HepG2 (cell line): ENCODE data around the gene MC1R. TPM values are rescaled to one million over a fixed set of nuclear protein-coding genes. Genes with fewer than 3 reads are reported as not detected.
A peak's percentile ranks its signal among the peaks of the same experiment; 100 is the strongest.

Experiments used
- AGO1 ChIP-seq: fragments of 200-400 bp; formaldehyde crosslinking; IDR thresholded peaks from 2 replicates; pipeline ENCODE4 v1.6.1; 2017; ENCODE audit warnings: mild to moderate bottlenecking, low read depth, low read length, moderate library complexity; ENCODE audit not compliant: poor library complexity, severe bottlenecking
- DNMT3B ChIP-seq: conservative IDR thresholded peaks from 2 replicates; pipeline ENCODE4 v1.6.1; 2016; ENCODE audit warnings: missing biosample characterization, control low read depth
- FOSL2 ChIP-seq: sonication (generic); formaldehyde crosslinking; IDR thresholded peaks from 2 replicates; pipeline ENCODE4 v1.4.0; 2020; ENCODE audit warnings: missing genetic modification reagents
- HDAC2 ChIP-seq: sonication (generic); formaldehyde crosslinking; IDR thresholded peaks from 2 replicates; pipeline ENCODE4 v1.4.0; 2020; ENCODE audit warnings: missing genetic modification reagents
- HDAC6 ChIP-seq: fragments of 200-600 bp; sonication (generic); IDR thresholded peaks from 2 replicates; pipeline ENCODE4 v1.7.0; 2017; ENCODE audit warnings: mild to moderate bottlenecking, antibody characterized with exemption, low read length, low read depth
- NFE2 ChIP-seq: sonication (generic); formaldehyde crosslinking; IDR thresholded peaks from 2 replicates; pipeline ENCODE4 v1.4.0; 2020; ENCODE audit warnings: missing genetic modification reagents
- RBM39 ChIP-seq: fragments of 200-400 bp; formaldehyde crosslinking; IDR thresholded peaks from one replicate; pipeline ENCODE4 v1.6.1; 2018; ENCODE audit warnings: antibody characterized with exemption, mild to moderate bottlenecking, low read depth, low read length; ENCODE audit not compliant: poor library complexity, severe bottlenecking
- REXO4 ChIP-seq: sonication (generic); formaldehyde crosslinking; IDR thresholded peaks from 2 replicates; pipeline ENCODE4 v1.8.0; 2022; ENCODE audit warnings: missing genetic modification reagents, mild to moderate bottlenecking, borderline replicate concordance
- RFX3 ChIP-seq: IDR thresholded peaks from 2 replicates; pipeline ENCODE4 v1.6.1; 2016; ENCODE audit warnings: missing biosample characterization, missing genetic modification reagents
- SNRNP70 ChIP-seq: fragments of 200-400 bp; formaldehyde crosslinking; IDR thresholded peaks from 2 replicates; pipeline ENCODE4 v1.6.1; 2017; ENCODE audit warnings: mild to moderate bottlenecking, low read depth, low read length, moderate library complexity
- SSRP1 ChIP-seq: IDR thresholded peaks from 2 replicates; pipeline ENCODE4 v1.6.1; 2016; ENCODE audit warnings: control low read depth
- ZFP1 ChIP-seq: IDR thresholded peaks from 2 replicates; pipeline ENCODE4 v1.6.1; 2016
- ZFY ChIP-seq: sonication (generic); formaldehyde crosslinking; IDR thresholded peaks from 2 replicates; pipeline ENCODE4 v1.4.0; 2020; ENCODE audit warnings: missing genetic modification reagents
- ZNF234 ChIP-seq: sonication (generic); formaldehyde crosslinking; conservative IDR thresholded peaks from 2 replicates; pipeline ENCODE4 v1.5.1; 2020; ENCODE audit warnings: mild to moderate bottlenecking, missing genetic modification reagents
- ZNF235 ChIP-seq: sonication (generic); formaldehyde crosslinking; IDR thresholded peaks from 2 replicates; pipeline ENCODE4 v1.8.1; 2023; ENCODE audit warnings: mild to moderate bottlenecking, missing genetic modification reagents, borderline replicate concordance
- ZNF251 ChIP-seq: sonication (generic); formaldehyde crosslinking; IDR thresholded peaks from 2 replicates; pipeline ENCODE4 v1.9.0; 2021; ENCODE audit warnings: mild to moderate bottlenecking, missing genetic modification reagents
- polyA plus RNA-seq, 8 experiments: library from polyadenylated mRNA; depleted of rRNA in 3 of 8; stranded (reverse) in 7 of 8; unstranded in 1 of 8; fragments of >200 nt; fragmentation: Illumina TruSeq in 4 of 8; extraction: Trizol in 4 of 8; gene quantifications; 2 replicates each; pipeline versions ENCODE4 v1.2.1 to v1.2.3, GENCODE V29; 2011 to 2016; ENCODE audit warnings: low read depth in 4 of 8, missing spikeins in 1 of 8, mixed read lengths in 1 of 8; ENCODE audit not compliant: insufficient read depth in 1 of 8
- total RNA-seq, 5 experiments: library from RNA; depleted of rRNA; stranded (reverse); fragments of >200 nt; fragmentation: Illumina TruSeq; extraction: Trizol; gene quantifications; 2 replicates each; pipeline ENCODE4 v1.2.3, GENCODE V29; 2016; ENCODE audit warnings: low read depth in 1 of 5
- TF ChIP-seq, protein P1 (sequence below): sonication (generic); formaldehyde crosslinking; IDR thresholded peaks from 2 replicates; pipeline ENCODE4 v1.5.1; 2020; ENCODE audit warnings: missing genetic modification reagents, mild to moderate bottlenecking, borderline replicate concordance
- TF ChIP-seq, protein P2 (sequence below): sonication (generic); IDR thresholded peaks from 2 replicates; pipeline ENCODE4 v1.6.1; 2016; ENCODE audit warnings: low read depth, borderline replicate concordance
- TF ChIP-seq, protein P3 (sequence below): sonication (generic); formaldehyde crosslinking; IDR thresholded peaks from 2 replicates; pipeline ENCODE4 v1.4.0; 2020; ENCODE audit warnings: missing genetic modification reagents
- TF ChIP-seq, protein P4 (sequence below): sonication (generic); formaldehyde crosslinking; IDR thresholded peaks from 2 replicates; pipeline ENCODE4 v1.4.0; 2020; ENCODE audit warnings: mild to moderate bottlenecking, missing genetic modification reagents
- TF ChIP-seq, protein P5 (sequence below): IDR thresholded peaks from 2 replicates; pipeline ENCODE4 v1.6.1; 2018; ENCODE audit warnings: missing genetic modification reagents

MC1R gene
- total and polyA plus RNA-seq, 2 of the 13 experiments (the other 11 are each of a cell fraction or from before 2014, with no cell fraction given) = 9.1 to 14.8 TPM

DNA sequence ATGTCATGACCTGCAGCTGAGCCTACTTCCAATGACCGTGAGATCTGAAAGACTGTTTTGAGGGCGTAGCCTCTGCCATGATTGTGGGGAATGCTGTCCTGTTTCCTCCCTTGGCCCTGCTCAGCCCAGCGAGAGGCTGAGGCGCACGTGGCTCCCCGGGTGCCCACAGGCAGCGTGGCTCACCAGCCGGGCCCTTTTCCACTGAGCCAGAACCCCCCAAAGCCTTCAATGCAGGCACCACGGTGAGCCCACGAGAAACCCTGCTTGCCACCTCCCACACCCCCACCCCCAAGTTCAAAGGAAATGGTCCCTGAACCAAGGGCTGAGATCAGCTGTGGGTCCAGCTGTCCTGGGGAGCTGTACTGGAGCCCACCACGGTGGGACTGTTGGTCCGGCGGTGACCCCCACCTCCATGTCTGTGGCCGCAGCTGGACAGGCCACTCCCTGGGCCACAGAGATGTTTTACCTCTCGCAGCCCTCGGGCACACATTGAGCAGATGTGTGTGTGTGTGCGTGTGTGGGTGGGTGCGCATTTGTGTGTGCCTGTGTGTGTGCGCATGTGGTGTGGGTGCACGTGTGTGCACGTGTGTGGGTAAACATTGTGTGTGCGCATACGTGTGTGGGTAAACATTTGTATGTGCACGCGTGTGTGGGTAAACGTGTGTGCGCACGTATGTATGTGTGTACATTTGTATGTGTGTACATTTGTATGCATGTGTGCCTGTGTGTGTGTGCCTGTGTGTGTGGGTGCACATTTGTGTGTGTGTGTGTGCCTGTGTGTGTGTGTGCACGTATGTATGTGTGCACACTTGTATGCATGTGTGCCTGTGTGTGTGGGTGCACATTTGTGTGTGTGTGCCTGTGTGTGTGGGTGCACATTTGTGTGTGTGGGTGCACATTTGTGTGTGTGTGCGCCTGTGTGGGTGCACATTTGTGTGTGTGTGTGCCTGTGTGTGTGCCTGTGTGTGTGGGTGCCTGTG, 5.0 kb upstream of the MC1R start (continued):
- TF ChIP-seq, protein P1, sequence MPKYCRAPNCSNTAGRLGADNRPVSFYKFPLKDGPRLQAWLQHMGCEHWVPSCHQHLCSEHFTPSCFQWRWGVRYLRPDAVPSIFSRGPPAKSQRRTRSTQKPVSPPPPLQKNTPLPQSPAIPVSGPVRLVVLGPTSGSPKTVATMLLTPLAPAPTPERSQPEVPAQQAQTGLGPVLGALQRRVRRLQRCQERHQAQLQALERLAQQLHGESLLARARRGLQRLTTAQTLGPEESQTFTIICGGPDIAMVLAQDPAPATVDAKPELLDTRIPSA (CRISPR knock-in tag) = no peak
- no peak for TF ChIP-seq ZFY (CRISPR knock-in tag)
- TF ChIP-seq HDAC2 (CRISPR knock-in tag) = no peak
- TF ChIP-seq HDAC6 = no peak
- TF ChIP-seq SNRNP70 = no peak
- no peak for TF ChIP-seq NFE2 (CRISPR knock-in tag)
- TF ChIP-seq, protein P2, sequence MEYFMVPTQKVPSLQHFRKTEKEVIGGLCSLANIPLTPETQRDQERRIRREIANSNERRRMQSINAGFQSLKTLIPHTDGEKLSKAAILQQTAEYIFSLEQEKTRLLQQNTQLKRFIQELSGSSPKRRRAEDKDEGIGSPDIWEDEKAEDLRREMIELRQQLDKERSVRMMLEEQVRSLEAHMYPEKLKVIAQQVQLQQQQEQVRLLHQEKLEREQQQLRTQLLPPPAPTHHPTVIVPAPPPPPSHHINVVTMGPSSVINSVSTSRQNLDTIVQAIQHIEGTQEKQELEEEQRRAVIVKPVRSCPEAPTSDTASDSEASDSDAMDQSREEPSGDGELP = no peak
- TF ChIP-seq, protein P3, sequence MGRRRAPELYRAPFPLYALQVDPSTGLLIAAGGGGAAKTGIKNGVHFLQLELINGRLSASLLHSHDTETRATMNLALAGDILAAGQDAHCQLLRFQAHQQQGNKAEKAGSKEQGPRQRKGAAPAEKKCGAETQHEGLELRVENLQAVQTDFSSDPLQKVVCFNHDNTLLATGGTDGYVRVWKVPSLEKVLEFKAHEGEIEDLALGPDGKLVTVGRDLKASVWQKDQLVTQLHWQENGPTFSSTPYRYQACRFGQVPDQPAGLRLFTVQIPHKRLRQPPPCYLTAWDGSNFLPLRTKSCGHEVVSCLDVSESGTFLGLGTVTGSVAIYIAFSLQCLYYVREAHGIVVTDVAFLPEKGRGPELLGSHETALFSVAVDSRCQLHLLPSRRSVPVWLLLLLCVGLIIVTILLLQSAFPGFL = no peak
- TF ChIP-seq FOSL2 = no peak
- TF ChIP-seq, protein P4, sequence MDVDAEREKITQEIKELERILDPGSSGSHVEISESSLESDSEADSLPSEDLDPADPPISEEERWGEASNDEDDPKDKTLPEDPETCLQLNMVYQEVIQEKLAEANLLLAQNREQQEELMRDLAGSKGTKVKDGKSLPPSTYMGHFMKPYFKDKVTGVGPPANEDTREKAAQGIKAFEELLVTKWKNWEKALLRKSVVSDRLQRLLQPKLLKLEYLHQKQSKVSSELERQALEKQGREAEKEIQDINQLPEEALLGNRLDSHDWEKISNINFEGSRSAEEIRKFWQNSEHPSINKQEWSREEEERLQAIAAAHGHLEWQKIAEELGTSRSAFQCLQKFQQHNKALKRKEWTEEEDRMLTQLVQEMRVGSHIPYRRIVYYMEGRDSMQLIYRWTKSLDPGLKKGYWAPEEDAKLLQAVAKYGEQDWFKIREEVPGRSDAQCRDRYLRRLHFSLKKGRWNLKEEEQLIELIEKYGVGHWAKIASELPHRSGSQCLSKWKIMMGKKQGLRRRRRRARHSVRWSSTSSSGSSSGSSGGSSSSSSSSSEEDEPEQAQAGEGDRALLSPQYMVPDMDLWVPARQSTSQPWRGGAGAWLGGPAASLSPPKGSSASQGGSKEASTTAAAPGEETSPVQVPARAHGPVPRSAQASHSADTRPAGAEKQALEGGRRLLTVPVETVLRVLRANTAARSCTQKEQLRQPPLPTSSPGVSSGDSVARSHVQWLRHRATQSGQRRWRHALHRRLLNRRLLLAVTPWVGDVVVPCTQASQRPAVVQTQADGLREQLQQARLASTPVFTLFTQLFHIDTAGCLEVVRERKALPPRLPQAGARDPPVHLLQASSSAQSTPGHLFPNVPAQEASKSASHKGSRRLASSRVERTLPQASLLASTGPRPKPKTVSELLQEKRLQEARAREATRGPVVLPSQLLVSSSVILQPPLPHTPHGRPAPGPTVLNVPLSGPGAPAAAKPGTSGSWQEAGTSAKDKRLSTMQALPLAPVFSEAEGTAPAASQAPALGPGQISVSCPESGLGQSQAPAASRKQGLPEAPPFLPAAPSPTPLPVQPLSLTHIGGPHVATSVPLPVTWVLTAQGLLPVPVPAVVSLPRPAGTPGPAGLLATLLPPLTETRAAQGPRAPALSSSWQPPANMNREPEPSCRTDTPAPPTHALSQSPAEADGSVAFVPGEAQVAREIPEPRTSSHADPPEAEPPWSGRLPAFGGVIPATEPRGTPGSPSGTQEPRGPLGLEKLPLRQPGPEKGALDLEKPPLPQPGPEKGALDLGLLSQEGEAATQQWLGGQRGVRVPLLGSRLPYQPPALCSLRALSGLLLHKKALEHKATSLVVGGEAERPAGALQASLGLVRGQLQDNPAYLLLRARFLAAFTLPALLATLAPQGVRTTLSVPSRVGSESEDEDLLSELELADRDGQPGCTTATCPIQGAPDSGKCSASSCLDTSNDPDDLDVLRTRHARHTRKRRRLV (CRISPR knock-in tag) = no peak
- TF ChIP-seq, protein P5, sequence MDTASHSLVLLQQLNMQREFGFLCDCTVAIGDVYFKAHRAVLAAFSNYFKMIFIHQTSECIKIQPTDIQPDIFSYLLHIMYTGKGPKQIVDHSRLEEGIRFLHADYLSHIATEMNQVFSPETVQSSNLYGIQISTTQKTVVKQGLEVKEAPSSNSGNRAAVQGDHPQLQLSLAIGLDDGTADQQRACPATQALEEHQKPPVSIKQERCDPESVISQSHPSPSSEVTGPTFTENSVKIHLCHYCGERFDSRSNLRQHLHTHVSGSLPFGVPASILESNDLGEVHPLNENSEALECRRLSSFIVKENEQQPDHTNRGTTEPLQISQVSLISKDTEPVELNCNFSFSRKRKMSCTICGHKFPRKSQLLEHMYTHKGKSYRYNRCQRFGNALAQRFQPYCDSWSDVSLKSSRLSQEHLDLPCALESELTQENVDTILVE (CRISPR knock-in tag) = no peak
- no peak for TF ChIP-seq ZNF234 (CRISPR knock-in tag)
- TF ChIP-seq RFX3 (CRISPR knock-in tag) = no peak
- no peak for TF ChIP-seq DNMT3B (CRISPR knock-in tag)
- no peak for TF ChIP-seq ZFP1
- no peak for TF ChIP-seq RBM39
- TF ChIP-seq AGO1 = peak; percentile 44
- no peak for TF ChIP-seq ZNF235 (CRISPR knock-in tag)
- TF ChIP-seq ZNF251 = 0 out of 2 replicates have a peak, but pooled peaks have one; percentile 37
- TF ChIP-seq REXO4 (CRISPR knock-in tag) = no peak
- TF ChIP-seq SSRP1 (CRISPR knock-in tag) = no peak
